Daoy (cell line): ENCODE measurements around the gene SHPK. TPM values are rescaled to one million over a fixed set of nuclear protein-coding genes. Genes with fewer than 3 reads are reported as not detected.

Experiments
- total RNA-seq: library from RNA; depleted of rRNA; stranded (reverse); fragments of >200 nt; shearing (Covaris generic); gene quantifications from 2 replicates; pipeline ENCODE4 v1.2.3, GENCODE V29; 2014; rRNA removed

Gene SHPK
- total RNA-seq, 1 experiment from 2014 or later = 19.5 TPM

Other genes with a start within 250 kb of the SHPK start
- not detected in 2 replicates for gene OR3A2, start 249.9 kb downstream of the SHPK start, total RNA-seq
- gene OR1E1, start 237.8 kb downstream of the SHPK start, total RNA-seq = not detected in 2 replicates
- 0.23 TPM in 1 of 2 replicates, not detected in the other for gene OR3A3, start 224.9 kb downstream of the SHPK start, total RNA-seq
- gene OR1E2, start 202.4 kb downstream of the SHPK start, total RNA-seq = not detected in 2 replicates
- gene SPATA22, start 164.4 kb downstream of the SHPK start, total RNA-seq = not detected in 2 replicates
- gene ASPA, start 160.3 kb downstream of the SHPK start, total RNA-seq = not detected in 2 replicates
- 0.42 and 0.97 TPM in 2 replicates for gene TRPV3, start 78.4 kb downstream of the SHPK start, total RNA-seq
- 1.1 and 3.0 TPM in 2 replicates for gene TRPV1, start 26.8 kb downstream of the SHPK start, total RNA-seq
- 17.3 and 19.1 TPM in 2 replicates for gene CTNS, start 510 bp upstream of the SHPK start, total RNA-seq
- 172 and 205 TPM in 2 replicates for gene TAX1BP3, start 32.3 kb upstream of the SHPK start, total RNA-seq
- 16.3 and 23.1 TPM in 2 replicates for gene EMC6, start 32.6 kb upstream of the SHPK start, total RNA-seq
- 11.5 and 14.5 TPM in 2 replicates for gene P2RX5, start 59.9 kb upstream of the SHPK start, total RNA-seq
- 11.0 and 12.7 TPM in 2 replicates for gene HASPIN, start 87.7 kb upstream of the SHPK start, total RNA-seq
- gene ITGAE, start 164.9 kb upstream of the SHPK start, total RNA-seq = 47.0 and 56.9 TPM in 2 replicates
- gene NCBP3, start 210.0 kb upstream of the SHPK start, total RNA-seq = 18.8 and 30.4 TPM in 2 replicates